Testis (tissue), 2 donors: ENCODE results near the gene TXNRD1.
"Not testable (repeated sequence)": the region's sequence is repeated elsewhere in the genome, so short reads cannot be mapped to it uniquely, and the experiment has no call there.

ENCODE experiments used
- CTCF ChIP-seq, 3 experiments: fragments of 450-650 bp in 2 of 3; fragments of 200-600 bp in 1 of 3; sonication (generic) in 1 of 3; IDR thresholded peaks; one replicate each; pipeline ENCODE4 v1.5.1; 2016 to 2019; ENCODE audit warnings: antibody characterized with exemption in 3 of 3, mild to moderate bottlenecking in 2 of 3, moderate library complexity in 1 of 3
- POLR2A ChIP-seq: fragments of 450-650 bp; IDR thresholded peaks from one replicate; pipeline ENCODE4 v1.6.1; 2017; ENCODE audit warnings: antibody characterized with exemption, mild to moderate bottlenecking, moderate library complexity

- TF ChIP-seq CTCF (IDR thresholded peaks at IDR 0.05); POLR2A: not testable (repeated sequence)
Observed at GRCh38 chr12:104265436-104265835, 49.9 kb downstream of the TXNRD1 start.
